Heart right ventricle (tissue), 16 donors: ENCODE data around the gene ZBTB44. TPM values are rescaled to one million over a fixed set of nuclear protein-coding genes. Genes with fewer than 3 reads are reported as not detected.

Experiments used
- ATAC-seq, 8 donors: fragments of 200-7000 bp; cut with Tn5 transposase; one replicate each; pipeline ENCODE4 v1.9.1; 2020; ENCODE audit warnings: mild to moderate bottlenecking in 8 of 8, moderate library complexity in 8 of 8, moderate number of reproducible peaks in 1 of 8
- DNase-seq, 2 donors: peaks; one replicate each; pipeline ENCODE4 v3.0.0-alpha.2; 2020
- H3K27ac ChIP-seq, 10 donors: fragments of 200-600 bp; sonication (generic) in 2 of 10; one replicate each; pipeline versions ENCODE4 v1.5.0 to v1.8.0; 2020 to 2022; ENCODE audit warnings: mild to moderate bottlenecking in 3 of 10
- H3K27me3 ChIP-seq, 7 donors: fragments of 200-600 bp; one replicate each; pipeline ENCODE4 v1.8.0; 2021 to 2022; ENCODE audit warnings: mild to moderate bottlenecking in 2 of 7
- H3K36me3 ChIP-seq, 9 donors: fragments of 200-600 bp; sonication (generic) in 1 of 9; one replicate each; pipeline versions ENCODE4 v1.5.0 to v1.8.0; 2020 to 2022; ENCODE audit warnings: mild to moderate bottlenecking in 2 of 9
- H3K4me1 ChIP-seq, 9 donors: fragments of 200-600 bp; sonication (generic) in 1 of 9; one replicate each; pipeline versions ENCODE4 v1.5.0 to v1.8.0; 2020 to 2022; ENCODE audit warnings: mild to moderate bottlenecking in 4 of 9
- H3K4me3 ChIP-seq, 10 donors: fragments of 200-600 bp; sonication (generic) in 2 of 10; one replicate each; pipeline versions ENCODE4 v1.5.0 to v1.8.0; 2020 to 2022; ENCODE audit warnings: mild to moderate bottlenecking in 7 of 10, moderate library complexity in 2 of 10
- H3K9me3 ChIP-seq, 11 donors: fragments of 200-600 bp in 10 of 11; sonication (generic) in 2 of 11; one replicate each; pipeline versions ENCODE4 v1.5.0 to v1.8.0; 2013 to 2022; ENCODE audit warnings: mild to moderate bottlenecking in 2 of 11, control low read depth in 1 of 11, moderate library complexity in 1 of 11
- CTCF ChIP-seq, 9 donors: fragments of 200-600 bp; sonication (generic) in 2 of 9; IDR thresholded peaks; one replicate each; pipeline versions ENCODE4 v1.5.0 to v1.8.0; 2021 to 2022; ENCODE audit warnings: antibody characterized with exemption in 9 of 9, mild to moderate bottlenecking in 5 of 9, moderate library complexity in 1 of 9
- WGBS, 2 donors: extraction: QIAGEN DNeasy Blood & Tissue Kit; methylation state at CpG; one replicate each; pipeline ENCODE4 v1.1.7; 2013; ENCODE audit warnings: inconsistent platforms in 1 of 2; 5-methylcytosine and 5-hydroxymethylcytosine counted together
- intact Hi-C, 10 donors: fragments of 100-400 bp; cut with DNase I; formaldehyde crosslinking; loops; one replicate each; pipeline versions ENCODE4 v1.11.1 to v1.14.2; 2022
- polyA plus RNA-seq, 2 donors: library from polyadenylated mRNA; stranded (reverse); fragments of 200-250 nt; gene quantifications; one replicate each; pipeline ENCODE4 v1.2.3, GENCODE V29; 2013
- total RNA-seq, 10 donors: library from RNA; stranded (reverse); fragmentation: NEBNext Ultra II Directional in 3 of 10; extraction: Animal tissue kit (Norgen Biotek cat#: 25700) in 3 of 10; gene quantifications; one replicate each; pipeline versions ENCODE4 v1.2.1 to v1.2.4, GENCODE V29; 2021 to 2023
- donor health status: Arrhythmogenic right ventricular cardiomyopathy.
- donor health status: ischemic (EF 13 %, LVEDD 7.1; RV severe dilation, severe dysfunction).
- donor health status: healthy with polysubstance abuse.
- donor health status: DM: no; HTN: yes; CAD: no.
- donor health status: DM: no; HTN: no; CAD: no.
- donor health status: ischemic (EF 25% LVEDD 6.9; RV normal size, moderate dysfunction).
- donor health status: ischemic (EF 25% LVEDD 5.7; RV mildly dilated, moderate dysfunction).
- donor health status: healthy.
- donor health status: DM: yes; HTN: yes; CAD: no.
- donor health status: Ischemic cardiomyopathy.
- donor health status: ischemic (EF 35%, LVEDD 5.7; RV mildly dilated, moderate dysfunction).
- donor health status: nonischemic (EF 11% LVEDD 7.7; RV severe dilation, severe dysfunction).
- donor health status: DM: yes; HTN: yes; CAD: no.
- donor health status: PGD.
- donor health status: ischemic (EF 29% LVEDD 5.4; RV normal size, mild dysfunction).
- donor health status: nonischemic (EF 23%, LVEDD 6.1; RV moderate dilation, normal function).

The ZBTB44 gene
- total and polyA plus RNA-seq, 12 donors = 6.8 to 51.6 (median 39.3) TPM

- no peak for TF ChIP-seq CTCF (IDR thresholded peaks at IDR 0.05)
- DNase-seq (no peak), ATAC-seq (no peak)
- H3K4me3 ChIP-seq = no peak overlapping the region
- peaks cover 0 to 8% (median 0%) of the 10 kb centered on the region in 7 donors for H3K27me3 ChIP-seq
- intact Hi-C loops = loop anchor here in 8 of 10 donors (10.0 kb wide), 6 partner anchors 169 to 689 kb away; partner anchors contain the start of gene ADAMTS8 (in 1 of the 8)
- H3K4me1 ChIP-seq = peaks cover 0 to 10% (median 5%) of the 10 kb centered on the region in 9 donors
- WGBS, 2 donors = 53 to 54% methylated on average over 13 of the region's 13 CpGs
- H3K36me3 ChIP-seq = no peaks in the 10 kb centered on the region
- H3K27ac ChIP-seq = no peak overlapping the region
- no peaks in the 10 kb centered on the region for H3K9me3 ChIP-seq
These were observed 99.0 kb downstream of the ZBTB44 start for GRCh38 chr11:130215531-130216220.

- Histone ChIP-seq H3K4me1 (peaks cover 0 to 10% (median 5%) of the 10 kb centered on the region in 9 donors), H3K27me3 (peaks cover 0 to 8% (median 0%) of the 10 kb centered on the region in 7 donors), H3K36me3 (no peaks in the 10 kb centered on the region), H3K9me3 (no peaks in the 10 kb centered on the region), H3K4me3 (no peak overlapping the region), H3K27ac (no peak overlapping the region)
- intact Hi-C loops = loop anchor here (5.0 to 10.0 kb wide), 10 partner anchors 170 to 690 kb away; partner anchors contain the start of gene ADAMTS8 (in 3 of the 10)
- no peak for DNase-seq
- no peak for TF ChIP-seq CTCF (IDR thresholded peaks at IDR 0.05)
- no peak for ATAC-seq
- WGBS, 2 donors = 68 to 72% methylated on average over 6 of the region's 6 CpGs
These were observed 99.7 kb downstream of the ZBTB44 start for GRCh38 chr11:130214861-130215530.

- WGBS, 2 donors = 94 to 98% methylated on average over 9 of the region's 9 CpGs
- DNase-seq = no peak
These were observed 100.8 kb downstream of the ZBTB44 start for GRCh38 chr11:130213979-130214281.

More at GRCh38 chr11:130213979-130214281, 100.8 kb downstream of the ZBTB44 start:
- peaks cover 0 to 8% (median 0%) of the 10 kb centered on the region in 7 donors for H3K27me3 ChIP-seq
- no peaks in the 10 kb centered on the region for H3K36me3 ChIP-seq
- intact Hi-C loops = loop anchor here (2.0 to 10.0 kb wide), 13 partner anchors 171 to 691 kb away; partner anchors contain the start of gene ADAMTS8 (in 5 of the 10)
- H3K4me1 ChIP-seq = peaks cover 0 to 10% (median 5%) of the 10 kb centered on the region in 9 donors
- TF ChIP-seq CTCF (IDR thresholded peaks at IDR 0.05) = no peak
- no peak overlapping the region for H3K27ac ChIP-seq
- ATAC-seq = no peak
- H3K9me3 ChIP-seq = no peaks in the 10 kb centered on the region
- H3K4me3 ChIP-seq = no peak overlapping the region
